ENCODE data around the gene VANGL1.
A peak's percentile ranks its signal among the peaks of the same experiment; 100 is the strongest.

Gene VANGL1

DNA sequence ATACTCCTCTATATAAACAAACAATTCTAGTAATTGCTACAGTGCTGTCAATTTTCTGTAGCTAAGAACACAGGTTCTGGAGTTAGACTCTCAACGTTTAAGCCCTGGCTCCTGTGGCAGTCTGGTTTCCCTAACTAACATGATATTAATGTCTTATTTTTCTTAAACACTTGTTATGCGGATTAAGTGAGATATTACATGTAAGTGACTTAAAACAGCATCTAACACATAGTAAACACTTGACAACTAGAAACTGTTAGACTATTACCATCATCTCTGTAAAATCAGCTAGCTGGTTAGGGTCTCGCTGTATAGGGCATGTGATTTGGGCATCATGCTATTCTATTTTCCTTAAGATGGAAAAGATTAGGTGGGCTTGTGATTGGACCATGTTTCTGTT lies 2.3 kb downstream of the VANGL1 start:
- no peak for DNase-seq

DNA sequence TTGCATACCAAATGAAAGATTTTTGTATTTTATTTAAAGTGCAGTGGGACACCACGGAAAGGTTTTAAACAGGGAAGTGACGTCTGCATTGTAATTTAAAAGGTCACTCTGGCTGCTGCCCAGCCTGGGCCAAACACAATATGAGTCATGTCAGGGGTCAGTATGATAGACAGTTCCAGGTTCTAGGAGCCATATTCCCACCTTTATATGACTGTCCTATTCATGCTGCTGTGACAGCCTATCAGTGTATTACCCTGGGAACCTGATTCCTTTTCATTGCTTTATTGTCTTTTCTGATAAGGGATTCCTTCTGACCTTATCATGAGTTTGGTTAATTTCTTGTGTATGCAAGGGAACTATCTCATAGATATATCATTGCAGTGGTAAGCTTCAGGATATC lies 5.3 kb downstream of the VANGL1 start:
- DNase-seq: no peak

DNA sequence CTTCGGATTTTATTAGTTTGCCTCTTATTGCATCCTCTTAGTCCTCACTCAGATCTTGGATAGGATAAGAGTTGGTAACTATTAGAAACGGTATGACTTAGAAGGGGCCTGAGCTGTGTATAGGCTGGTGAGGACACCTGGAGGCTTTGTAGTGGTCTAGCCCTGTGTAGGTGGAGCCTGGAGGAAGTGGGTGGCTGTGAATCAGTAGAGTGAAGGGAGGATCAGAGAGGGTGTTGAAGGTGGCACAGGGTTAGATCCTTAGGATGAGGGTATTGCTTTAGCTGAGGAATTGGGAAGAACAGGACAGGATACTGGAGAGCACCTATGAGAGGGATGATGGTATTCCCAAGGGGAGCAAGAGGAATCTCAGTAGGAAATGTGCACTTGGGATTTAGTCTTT lies 5.7 kb downstream of the VANGL1 start:
- no peak for DNase-seq

DNA sequence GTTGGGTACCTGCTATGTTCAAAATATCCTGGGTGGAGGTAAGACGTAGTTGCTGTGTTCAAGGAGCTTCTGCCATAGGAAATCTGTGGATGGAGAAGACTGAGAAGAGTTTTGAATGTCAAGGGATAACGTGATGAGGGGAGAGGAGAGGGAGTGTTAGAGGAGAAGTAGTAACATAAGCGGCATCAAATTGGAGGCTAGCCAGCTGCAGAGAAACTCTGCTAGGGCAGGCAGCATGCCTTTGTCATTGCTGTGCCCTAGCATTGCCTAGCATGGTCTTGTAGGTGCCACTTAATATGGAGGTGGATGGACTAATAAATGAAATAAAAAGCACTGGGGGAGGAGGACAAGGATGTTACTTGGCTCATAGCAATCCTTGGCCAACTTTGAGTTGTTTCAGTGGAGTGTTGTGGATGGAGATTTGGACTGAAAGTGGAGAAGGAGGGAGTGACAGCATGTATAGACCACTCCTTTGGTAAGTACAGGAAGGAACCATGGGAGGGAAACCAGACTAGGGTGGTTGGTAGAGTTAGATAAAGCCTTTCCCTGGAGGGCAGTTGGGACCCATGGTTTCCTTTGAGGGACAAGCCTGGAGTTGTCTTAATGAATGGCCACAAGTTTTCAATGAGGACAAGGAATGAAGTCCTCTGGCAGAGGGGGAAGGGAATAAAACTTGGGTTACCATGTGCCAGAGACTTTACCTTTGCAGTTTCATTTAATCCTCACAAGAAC lies 6.3 kb downstream of the VANGL1 start:
- no peak for DNase-seq

DNA sequence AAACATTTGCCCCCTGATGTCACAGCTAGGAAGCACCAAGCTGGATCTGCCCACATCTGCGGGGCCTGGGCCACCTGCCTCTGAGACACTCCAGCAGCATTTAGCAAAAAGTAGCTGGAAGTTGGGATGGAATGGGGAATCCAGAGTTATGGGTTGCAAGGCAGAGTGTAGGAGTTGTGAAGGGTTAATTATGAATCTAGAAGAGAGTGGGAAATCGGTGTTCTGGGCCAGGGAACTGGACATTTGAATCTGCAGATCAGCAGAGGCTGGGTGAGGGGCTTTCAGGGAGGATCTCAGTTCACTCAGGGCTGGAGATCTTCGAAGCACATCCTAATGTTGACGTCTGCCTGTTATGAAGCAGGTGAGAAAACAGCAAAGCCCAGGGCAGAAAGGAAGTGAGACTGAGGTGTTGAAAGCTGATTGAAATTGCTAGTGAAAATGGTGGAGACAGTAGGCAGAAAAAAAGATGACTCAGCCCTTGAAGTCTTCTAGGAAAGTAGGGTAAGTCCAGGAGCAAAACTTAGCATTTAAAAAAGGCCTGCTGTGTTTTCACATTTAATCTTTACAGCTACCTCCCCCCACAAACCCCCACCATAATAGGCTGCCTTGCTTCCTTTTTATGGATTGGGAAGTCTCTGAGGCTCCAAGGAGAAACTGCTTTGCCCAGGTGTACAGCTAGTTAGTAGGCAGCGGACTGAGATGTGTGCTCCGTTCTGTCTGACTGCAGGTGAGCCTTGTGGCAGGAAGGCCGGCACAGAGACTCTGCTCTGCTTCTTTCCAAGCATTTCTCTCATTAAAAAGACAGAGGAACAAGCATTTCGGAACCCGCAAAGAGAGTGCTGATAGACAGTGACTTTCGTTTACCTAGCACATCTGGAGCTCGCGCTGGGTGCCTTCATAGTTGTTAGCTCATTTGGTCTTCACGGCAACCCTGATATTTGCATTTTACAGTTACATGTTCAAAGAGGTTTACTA lies 7.2 kb downstream of the VANGL1 start:
- DNase-seq: peak in 1 of 2 experiments; percentile 3

DNA sequence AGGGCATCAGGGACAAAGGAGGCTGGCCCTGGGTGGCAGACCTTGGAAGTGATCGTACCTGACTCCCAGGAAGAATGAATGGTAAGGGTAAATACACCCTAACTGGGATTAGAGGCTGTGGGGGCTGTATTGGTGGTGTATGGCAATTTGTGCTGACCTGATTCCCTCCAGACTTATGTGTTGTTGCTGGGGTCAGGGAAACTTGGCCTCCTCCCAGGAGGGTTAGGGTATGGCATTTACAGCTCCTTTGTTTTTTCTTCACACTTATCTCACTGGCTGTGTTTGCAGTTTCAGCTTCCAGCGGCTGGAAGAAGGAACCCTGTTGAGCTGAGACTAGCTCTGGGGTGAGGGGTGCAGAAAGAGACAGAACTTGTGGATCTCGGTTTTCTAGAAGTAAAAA lies 8.2 kb downstream of the VANGL1 start:
- DNase-seq: no peak

DNA sequence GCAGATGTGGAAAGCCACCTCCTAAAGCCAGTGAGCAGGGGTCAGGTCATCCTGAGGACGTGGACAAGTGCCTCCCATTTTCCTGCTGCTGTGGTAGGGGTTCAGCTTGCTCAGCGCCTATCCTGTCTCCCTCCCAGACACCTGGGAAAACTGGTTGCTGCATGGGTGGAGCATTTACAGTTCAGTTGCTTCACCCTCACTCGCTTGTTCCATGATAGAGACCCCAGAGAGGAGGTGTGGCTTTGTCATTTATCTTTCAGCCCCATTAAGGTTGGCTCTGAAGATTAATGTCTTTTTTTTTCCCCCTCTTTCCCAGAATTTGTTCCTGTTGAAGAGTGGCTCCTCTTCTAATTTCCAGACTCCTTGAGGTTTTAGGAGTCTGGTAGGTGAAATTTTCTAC lies 9.2 kb downstream of the VANGL1 start:
- no peak for DNase-seq

DNA sequence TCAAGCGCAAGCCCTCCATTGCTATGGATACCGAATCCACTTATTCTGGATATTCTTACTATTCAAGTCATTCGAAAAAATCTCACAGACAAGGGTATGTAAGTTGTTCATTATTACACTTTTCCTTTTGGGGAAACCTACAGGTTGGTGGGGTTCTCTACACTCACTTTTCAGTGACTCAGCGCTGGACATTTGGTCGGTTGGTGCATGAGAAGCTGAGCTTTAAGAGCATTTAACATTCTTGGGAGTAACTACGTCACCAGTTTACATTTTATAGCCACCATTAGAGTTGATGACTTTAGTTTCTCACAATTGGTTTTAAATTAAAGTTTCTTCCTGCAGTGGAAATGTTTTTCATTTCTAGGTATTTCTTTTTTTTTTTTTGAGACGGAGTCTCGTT lies 9.6 kb downstream of the VANGL1 start:
- DNase-seq: no peak

DNA sequence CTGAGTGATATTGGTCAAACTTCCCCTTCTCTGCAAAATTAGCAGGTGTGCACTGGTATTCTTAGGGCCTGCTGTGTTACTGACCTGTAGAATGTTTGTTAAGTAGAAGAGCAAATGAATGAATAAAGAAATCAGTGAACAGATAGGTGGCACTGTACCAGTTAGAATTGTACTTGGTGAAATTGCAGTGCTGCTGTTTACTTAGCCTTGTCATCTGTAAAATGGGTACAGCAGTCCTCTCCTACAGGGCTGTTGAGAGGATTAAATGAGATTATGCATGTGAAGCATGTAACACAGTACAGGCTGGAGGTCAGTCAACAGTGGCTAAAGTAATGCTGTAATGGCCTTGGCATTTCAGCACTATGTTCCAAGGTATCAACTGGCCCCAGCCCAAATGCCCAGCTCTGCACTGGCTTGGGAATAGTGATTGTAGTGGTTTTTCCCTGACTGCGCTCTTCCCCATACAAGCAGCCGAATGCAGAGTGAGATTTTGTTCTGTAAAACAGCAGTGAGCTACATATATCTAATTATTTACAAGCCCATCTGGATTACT lies 10.5 kb downstream of the VANGL1 start:
- DNase-seq: no peak

DNA sequence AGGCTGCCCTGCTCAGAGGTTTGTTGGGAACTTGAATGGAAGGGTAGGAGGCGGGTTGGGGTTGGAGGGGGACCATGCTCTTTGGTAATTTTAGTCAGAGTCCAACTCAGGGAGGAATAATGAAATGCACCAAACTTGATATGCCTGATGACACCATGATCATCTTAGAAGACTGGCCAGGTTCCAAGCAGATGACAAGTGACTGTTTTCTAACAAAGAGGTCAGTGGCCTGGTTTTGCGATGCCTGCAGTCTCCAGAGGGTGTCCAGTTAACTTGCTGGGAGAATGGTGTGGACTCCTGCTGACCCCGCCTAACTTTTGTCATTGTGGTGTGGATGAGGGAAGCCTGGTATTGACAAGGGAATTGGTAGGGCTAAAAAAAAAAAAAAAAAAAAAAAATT lies 12.4 kb downstream of the VANGL1 start:
- DNase-seq: no peak

DNA sequence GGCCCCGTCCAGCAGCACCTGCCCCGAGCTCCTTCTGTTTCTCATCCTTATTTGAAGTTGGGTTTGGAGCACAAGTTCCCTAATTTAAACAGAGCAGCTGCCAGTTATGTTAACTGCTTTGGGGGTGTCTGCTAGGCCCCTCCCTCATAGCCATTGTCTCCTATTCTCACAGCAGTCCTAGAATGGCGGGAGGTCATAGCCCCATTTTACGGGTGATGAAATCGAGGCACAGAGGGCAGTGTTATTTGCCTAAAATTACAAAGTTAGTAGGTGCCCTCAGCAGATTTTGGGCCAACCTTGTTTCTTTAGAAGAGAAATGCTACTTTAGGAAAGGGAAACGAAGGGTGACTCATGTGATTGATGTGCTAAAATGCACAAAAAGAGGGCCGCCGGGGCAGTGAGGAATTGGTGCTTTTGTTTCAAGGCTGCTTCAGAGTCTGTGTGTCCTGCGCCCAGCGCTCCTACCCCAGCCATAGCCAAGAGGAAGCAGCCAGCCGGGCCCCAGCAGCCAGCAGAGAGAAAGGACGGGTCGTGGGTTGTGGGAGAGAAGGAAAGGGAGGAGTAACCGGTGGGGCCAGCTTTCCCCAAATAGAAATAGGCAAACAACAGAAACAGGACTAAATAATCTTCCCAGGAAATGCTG lies 13.0 kb downstream of the VANGL1 start:
- no peak for DNase-seq

DNA sequence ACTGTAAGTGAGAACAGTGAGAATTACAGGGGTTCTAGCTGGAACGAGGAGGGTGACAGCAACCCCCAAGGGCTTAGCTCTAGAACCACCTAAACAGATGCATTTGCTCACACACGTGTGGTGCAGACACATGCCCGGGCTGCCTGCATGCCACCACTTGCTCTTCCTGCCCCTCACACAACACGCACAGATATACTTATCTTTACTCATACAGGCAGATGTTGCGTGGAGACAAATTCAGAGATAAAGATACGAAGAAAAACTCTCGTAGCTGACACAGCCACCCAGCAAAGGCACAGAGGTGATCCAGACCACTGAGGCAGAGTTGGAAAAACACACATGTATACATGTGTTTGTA lies 13.5 kb downstream of the VANGL1 start:
- DNase-seq: no peak

DNA sequence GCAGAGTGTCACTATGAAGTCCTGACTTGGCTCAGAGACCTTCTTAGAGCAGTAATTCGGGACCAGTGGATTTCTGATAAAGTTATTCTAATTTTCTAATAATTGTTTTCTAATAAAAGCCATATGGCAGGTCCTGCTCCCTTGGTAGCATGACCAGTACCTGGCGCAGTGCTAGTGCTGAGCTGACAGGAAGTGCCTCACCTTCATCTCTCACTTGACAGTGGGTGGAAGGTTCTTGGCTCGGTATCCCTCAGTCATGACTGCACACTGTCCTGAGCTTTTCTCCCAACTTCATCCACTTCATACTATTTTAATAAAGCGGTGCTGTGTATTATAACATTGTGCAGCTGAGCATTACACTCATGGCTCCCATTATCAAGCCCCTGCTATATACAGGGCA lies 14.1 kb downstream of the VANGL1 start:
- no peak for DNase-seq

DNA sequence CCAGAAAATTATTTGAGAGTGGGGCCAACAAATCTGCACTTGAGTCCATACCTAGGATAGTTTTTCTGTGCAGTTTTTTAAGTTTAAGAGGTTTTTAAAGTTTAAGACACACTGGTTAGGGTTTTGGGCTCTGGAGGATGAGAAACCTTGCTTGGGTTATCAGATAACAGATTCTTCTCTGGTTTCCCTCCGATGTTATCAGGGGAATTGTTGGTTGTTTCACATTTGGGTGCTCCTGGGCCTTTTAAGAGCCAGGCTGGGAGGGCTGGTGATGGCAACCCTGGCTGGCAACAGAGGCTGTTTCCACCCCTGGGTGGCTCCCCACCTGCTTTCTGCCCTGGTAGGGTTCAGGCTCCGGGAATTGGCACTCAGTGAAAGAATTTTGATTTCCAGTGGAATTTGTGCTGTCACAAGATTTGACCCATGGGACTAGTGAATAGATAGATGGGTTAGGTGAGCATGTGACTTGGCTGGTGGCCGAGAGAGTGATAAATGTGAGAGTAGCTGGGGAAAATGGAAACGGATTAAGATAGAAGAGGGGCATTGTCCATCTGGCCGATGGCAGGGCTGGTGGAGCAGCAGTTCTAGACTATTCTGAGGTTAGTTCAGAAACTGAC lies 14.8 kb downstream of the VANGL1 start:
- DNase-seq: no peak

DNA sequence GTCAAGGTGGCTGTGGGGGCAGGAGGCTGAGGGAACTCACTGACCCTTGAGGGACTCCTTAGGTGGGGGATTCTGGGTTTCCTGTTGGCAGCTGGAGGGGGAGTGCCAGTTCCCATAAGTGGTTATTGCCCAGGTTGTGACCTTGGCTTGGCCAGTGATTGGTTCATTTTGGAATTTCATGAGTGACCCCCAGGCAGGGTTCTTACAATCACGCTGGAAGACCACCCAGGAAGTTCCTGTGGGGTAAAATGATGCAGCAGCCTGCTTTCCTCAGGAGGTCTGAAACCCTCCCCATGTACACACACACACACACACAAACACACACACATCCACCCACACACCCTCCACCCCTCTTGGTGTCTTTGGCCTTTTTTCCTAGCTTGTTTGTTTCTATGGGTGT lies 16.9 kb downstream of the VANGL1 start:
- DNase-seq: no peak

DNA sequence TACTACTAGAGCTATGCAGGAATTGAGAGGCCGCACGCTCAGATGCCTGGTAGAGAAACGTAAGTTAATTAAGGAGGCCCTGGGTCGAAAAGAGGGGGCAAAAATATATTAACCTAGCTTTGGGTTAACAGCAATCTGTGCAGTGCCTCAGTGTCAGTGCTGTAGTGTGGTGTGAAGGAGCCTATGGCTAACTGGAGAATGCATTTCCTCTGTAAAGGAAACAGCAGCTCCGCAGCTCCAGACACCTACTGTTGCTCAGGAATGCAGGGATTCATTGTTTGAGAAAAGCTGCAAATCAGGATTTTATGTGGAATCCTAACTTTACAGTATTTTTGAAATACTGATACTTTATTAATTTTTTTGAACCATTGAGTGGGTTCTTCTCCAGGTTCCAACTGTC lies 18.4 kb downstream of the VANGL1 start:
- DNase-seq: no peak

DNA sequence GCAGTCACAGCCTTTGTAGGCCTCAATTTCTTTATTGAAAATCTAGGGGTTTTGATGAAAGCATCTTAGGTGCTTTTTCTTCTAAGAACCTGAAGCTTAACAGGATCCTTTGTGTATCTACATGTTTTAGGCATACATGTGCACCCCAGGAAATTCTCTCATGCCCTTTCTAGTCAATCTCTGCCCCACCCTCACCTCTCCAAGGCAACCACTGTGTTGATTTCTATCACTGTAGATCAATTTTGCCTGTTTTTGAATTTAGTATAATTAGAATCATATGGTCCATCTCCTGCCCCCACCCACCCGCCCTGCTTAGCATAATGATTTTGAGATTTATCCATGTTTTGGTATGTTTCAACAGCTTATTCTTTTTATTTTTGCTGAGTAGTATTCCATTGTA lies 19.4 kb downstream of the VANGL1 start:
- no peak for DNase-seq

DNA sequence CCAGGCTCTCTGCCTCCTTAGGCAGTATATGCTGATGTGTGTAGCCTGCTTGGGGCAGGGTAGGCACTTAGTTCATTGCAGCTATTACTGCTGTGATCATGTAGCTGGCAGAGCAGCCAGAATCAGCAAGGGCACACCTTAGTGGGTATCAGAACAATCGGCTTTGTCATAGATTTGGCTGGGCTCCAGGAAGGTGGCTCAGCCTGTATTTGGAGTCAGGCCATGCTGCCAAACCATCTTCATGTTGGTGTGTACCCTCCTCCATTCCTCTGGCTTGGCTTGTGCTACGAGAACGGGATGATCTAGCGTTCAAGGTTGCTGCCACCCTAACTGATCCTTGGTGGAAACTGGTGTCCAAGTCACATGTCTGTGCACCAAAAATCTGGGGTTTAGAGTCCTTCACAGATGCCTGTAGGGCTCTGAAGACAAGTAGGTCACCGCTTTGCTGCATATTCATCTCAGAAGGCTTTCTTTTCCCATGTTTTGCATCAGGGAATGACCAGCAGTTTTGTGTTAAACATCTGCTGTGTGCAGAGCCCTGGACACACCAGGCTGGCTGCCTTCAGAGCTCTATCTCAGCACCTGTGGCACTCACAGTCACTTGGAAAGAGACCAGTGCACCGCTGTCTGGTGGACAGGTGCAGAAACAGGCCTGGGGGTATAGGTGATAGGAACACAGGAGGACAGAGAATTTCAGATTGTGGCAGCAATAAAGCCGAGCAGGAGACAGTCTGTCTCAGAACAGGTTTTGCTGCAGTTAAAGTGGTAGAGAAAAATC lies 23.7 kb downstream of the VANGL1 start:
- peak; percentile 41 to 71 for DNase-seq

DNA sequence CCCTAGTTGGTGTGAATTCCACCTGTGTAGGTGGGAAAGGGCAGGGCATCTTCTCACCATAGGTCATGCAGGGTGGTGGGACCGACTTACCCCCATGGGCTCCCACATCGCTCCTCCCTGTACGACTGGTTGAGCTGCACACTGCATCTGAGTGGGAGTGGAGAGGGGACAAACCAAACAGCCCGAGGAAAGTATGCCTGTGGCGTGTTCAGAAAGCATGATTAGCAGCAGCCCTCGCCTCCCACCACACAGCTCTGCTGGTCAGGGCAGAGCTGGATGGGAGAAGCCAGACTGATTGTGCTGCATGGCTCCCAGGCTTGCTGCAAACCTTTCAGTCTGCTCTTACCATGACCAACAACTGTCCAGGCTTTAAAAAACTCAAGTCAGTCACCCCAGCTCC lies 24.4 kb downstream of the VANGL1 start:
- DNase-seq: no peak

DNA sequence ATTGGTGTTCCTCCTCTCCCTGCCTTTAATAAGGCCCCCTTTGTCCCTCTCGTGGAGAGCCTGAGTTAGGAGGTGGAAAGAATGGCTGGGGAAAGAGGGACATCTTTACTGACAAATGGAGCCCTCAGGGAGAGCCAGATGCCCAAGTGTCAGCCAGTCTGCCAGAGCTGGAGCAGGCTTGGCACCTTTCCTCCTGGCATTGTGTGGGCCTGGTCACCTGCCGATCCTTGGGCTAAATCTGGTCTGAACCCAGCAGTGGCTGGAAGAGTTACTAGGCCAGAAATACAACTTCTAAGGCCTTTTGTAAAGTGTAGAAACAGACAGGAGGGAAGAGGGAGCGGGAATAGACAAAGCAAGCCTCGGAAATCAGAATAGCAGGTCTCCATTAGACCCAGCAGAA lies 24.9 kb downstream of the VANGL1 start:
- peak in 1 of 2 experiments; percentile 31 for DNase-seq

DNA sequence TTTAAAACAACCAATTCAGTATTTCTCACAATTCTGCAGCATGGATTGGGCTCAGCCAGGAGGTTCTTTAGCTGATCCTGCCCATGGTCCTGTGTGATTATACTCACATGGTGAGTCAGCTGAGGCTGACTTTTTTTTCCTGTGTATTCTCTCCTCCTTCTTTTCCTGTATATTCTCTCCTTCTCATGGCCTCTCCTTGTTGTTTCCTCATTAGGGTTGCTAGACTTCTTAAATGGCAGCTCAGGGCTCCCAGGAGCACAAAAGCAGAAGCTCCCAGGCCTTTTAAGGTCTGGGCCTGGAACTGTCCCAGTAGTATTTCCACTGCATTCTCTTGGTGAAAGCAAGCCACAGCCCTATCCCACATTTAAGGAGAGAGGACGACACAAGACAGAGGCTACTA lies 26.8 kb downstream of the VANGL1 start:
- no peak for DNase-seq

DNA sequence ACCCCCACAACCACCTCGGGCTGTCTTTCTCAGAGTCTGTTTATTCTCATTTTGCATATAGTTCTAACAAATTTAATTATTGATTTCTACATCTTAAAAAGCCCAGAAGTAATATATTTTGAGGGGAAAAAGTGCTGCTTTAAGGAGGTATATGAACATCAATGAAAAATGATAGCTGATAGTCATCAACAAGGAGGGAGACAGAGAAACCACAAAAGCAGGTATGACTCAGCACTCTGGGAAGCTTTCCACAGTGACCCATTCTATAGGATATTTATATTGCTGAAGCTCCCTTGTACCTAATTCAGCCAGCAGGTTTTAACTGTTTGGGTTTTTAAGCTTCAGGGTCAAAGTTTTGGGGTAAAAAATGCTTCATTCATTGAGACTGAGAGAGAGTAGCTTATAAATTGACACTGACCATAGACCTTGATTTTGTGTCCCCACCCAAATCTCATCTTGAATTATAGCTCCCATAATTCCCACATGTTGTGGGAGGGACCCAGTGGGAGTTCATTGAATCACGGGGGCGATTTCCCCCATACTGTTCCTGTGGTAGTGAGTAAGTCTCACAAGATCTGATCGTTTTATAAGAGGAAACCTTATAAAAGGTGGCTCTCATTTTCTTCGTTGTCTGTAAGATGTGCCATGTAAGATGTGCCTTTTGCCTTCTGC lies 27.4 kb downstream of the VANGL1 start:
- DNase-seq: no peak

Measured in NCI-H2081 (cell line).